GM13976 (cell line): ENCODE data around the gene ATP4B.

ENCODE experiments used
- DNase-seq: peaks from one replicate; pipeline ENCODE4 v3.0.0; 2012; ENCODE audit warnings: low spot score
- CTCF ChIP-seq: IDR thresholded peaks from 2 replicates; pipeline ENCODE4 v1.5.1; 2012; ENCODE audit warnings: borderline replicate concordance, mild to moderate bottlenecking; ENCODE audit not compliant: insufficient read depth; ENCODE audit errors: extremely low read depth, missing control alignments, control extremely low read depth
- in situ Hi-C: fragments of 300-500 bp; cut with MboI; formaldehyde crosslinking; loops from one replicate; pipeline ENCODE4 v1.12.0; 2022; ENCODE audit warnings: low sequenced_read_pairs, mixed read lengths, inconsistent platforms; ENCODE audit not compliant: unreplicated experiment

Gene ATP4B

GRCh38 chr13:113637262-113638160 lies 20.5 kb downstream of the ATP4B start:
- DNase-seq, result no peak
- in situ Hi-C loops, result no loop called here

GRCh38 chr13:113636266-113636963 lies 21.6 kb downstream of the ATP4B start:
- TF ChIP-seq CTCF, result no peak
- no peak for DNase-seq
- in situ Hi-C loops, result no loop called here

More at GRCh38 chr13:113637262-113638160, 20.5 kb downstream of the ATP4B start:
- TF ChIP-seq CTCF, result no peak

- no peak for DNase-seq
- in situ Hi-C loops, result no loop called here
- no peak for TF ChIP-seq CTCF
Measured at GRCh38 chr13:113635709-113636108, 22.3 kb downstream of the ATP4B start.

GRCh38 chr13:113635048-113635420 lies 23.0 kb downstream of the ATP4B start:
- no peak for DNase-seq
- TF ChIP-seq CTCF, result no peak
- in situ Hi-C loops, result no loop called here

GRCh38 chr13:113634279-113635047 lies 23.5 kb downstream of the ATP4B start:
- DNase-seq, result no peak
- in situ Hi-C loops, result no loop called here
- TF ChIP-seq CTCF, result no peak

- in situ Hi-C loops, result no loop called here
- TF ChIP-seq CTCF, result no peak
Measured at GRCh38 chr13:113633485-113633873, 24.5 kb downstream of the ATP4B start.

More at GRCh38 chr13:113633485-113633873, 24.5 kb downstream of the ATP4B start:
- DNase-seq, result no peak
